ENCODE data around the gene ANXA5. TPM values are rescaled to one million over a fixed set of nuclear protein-coding genes. Genes with fewer than 3 reads are reported as not detected.

Gene ANXA5
- total RNA-seq, 1 experiment from 2014 or later = 280 TPM

DNA sequence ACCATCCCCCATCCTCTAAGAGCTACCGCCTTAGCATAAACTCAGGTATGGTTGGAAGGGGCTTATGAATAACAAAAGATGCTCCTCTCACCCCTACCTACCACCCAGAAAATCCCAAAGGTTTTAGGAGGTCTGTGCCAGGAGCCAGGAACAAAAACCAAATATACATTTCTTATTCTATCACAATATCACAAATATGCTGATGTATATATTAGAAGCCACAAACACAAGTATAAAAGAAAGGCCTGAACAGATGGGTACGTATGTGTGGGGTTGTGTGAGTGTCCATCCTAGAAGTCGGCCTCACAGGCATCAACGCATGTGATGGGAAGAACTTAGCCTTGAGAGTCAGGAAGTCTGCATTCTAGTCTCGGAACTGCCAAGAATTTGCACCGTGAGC, 8.7 kb upstream of the ANXA5 start:
- H3K36me3 ChIP-seq (ENCODE audit: low read depth, low read length) = no peaks in the 10 kb centered on the region
- H3K4me1 ChIP-seq (ENCODE audit: insufficient read depth, low read length) = peaks cover 12% of the 10 kb centered on the region
- no peak overlapping the region for H3K27ac ChIP-seq (ENCODE audit: low read length)
- no peak overlapping the region for H3K4me2 ChIP-seq (ENCODE audit: low read length)
- CTCF ChIA-PET = no interaction called here
- POLR2A ChIA-PET (ENCODE audit: unreplicated experiment) = no interaction called here
- H3K9me3 ChIP-seq (ENCODE audit: low read length) = no peaks in the 10 kb centered on the region
- H3K4me3 ChIP-seq (ENCODE audit: low read length) = no peak overlapping the region
- intact Hi-C loops (cut with micrococcal nuclease) = no loop called here
- no peaks in the 10 kb centered on the region for H4K20me1 ChIP-seq (ENCODE audit: low read length)
- no peaks in the 10 kb centered on the region for H3F3A ChIP-seq (ENCODE audit: low read length, unreplicated experiment)
- no peaks in the 10 kb centered on the region for H3K79me2 ChIP-seq (ENCODE audit: low read length)
- no TSS peak for BruUV-seq (replicated peaks)
- H2AFZ ChIP-seq (ENCODE audit: low read length) = no peak overlapping the region
- H3K9ac ChIP-seq (ENCODE audit: low read length) = no peak overlapping the region
- no peak for DNase-seq
- no peaks in the 10 kb centered on the region for H3K27me3 ChIP-seq (ENCODE audit: low read length)
- TF ChIP-seq, protein P1, sequence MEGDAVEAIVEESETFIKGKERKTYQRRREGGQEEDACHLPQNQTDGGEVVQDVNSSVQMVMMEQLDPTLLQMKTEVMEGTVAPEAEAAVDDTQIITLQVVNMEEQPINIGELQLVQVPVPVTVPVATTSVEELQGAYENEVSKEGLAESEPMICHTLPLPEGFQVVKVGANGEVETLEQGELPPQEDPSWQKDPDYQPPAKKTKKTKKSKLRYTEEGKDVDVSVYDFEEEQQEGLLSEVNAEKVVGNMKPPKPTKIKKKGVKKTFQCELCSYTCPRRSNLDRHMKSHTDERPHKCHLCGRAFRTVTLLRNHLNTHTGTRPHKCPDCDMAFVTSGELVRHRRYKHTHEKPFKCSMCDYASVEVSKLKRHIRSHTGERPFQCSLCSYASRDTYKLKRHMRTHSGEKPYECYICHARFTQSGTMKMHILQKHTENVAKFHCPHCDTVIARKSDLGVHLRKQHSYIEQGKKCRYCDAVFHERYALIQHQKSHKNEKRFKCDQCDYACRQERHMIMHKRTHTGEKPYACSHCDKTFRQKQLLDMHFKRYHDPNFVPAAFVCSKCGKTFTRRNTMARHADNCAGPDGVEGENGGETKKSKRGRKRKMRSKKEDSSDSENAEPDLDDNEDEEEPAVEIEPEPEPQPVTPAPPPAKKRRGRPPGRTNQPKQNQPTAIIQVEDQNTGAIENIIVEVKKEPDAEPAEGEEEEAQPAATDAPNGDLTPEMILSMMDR (conservative IDR thresholded peaks at IDR 0.05; ENCODE audit: low read depth, low read length) = no peak
- TF ChIP-seq EZH2phosphoT487 (IDR thresholded peaks at IDR 0.05; ENCODE audit: borderline replicate concordance, low read length) (no peak), EZH2 (IDR thresholded peaks at IDR 0.05; ENCODE audit: low read length, unreplicated experiment) (no peak)
- no peaks in the 10 kb centered on the region for H3K9me2 ChIP-seq (replicated peaks; ENCODE audit: low read length)
- no peak for ATAC-seq

DNA sequence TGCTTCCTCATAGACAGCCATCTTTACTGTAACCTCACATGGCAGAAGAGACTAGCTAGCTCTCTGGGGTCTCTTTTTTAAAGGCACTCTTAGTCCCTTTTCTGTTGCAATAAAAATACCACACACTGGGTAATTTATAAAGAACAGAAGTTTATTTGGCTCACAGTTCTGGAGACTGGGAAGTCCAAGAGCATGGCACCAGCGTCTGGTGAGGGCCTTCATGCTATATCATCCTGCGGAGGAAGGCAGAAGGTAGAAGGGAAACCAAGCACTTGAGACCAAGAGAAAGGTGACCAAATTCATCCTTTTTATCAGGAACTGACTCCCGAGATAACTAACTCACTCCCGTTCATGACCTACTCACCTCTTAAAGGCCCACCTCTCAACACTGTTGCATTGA, 5.4 kb upstream of the ANXA5 start:
- H3F3A ChIP-seq (ENCODE audit: low read length, unreplicated experiment) = no peaks in the 10 kb centered on the region
- peaks cover 4% of the 10 kb centered on the region; the same call in 1 of the 2 replicates for H3K79me2 ChIP-seq (ENCODE audit: low read length)
- no peaks in the 10 kb centered on the region for H3K9me2 ChIP-seq (replicated peaks; ENCODE audit: low read length)
- CTCF ChIA-PET = no interaction called here
- ATAC-seq = no peak
- no peak overlapping the region for H2AFZ ChIP-seq (ENCODE audit: low read length)
- POLR2A ChIA-PET (ENCODE audit: unreplicated experiment) = no interaction called here
- H3K4me2 ChIP-seq (ENCODE audit: low read length) = no peak overlapping the region
- no peaks in the 10 kb centered on the region for H4K20me1 ChIP-seq (ENCODE audit: low read length)
- TF ChIP-seq EZH2 (IDR thresholded peaks at IDR 0.05; ENCODE audit: low read length, unreplicated experiment) (no peak), EZH2phosphoT487 (IDR thresholded peaks at IDR 0.05; ENCODE audit: borderline replicate concordance, low read length) (no peak)
- TF ChIP-seq, protein P1 (conservative IDR thresholded peaks at IDR 0.05; ENCODE audit: low read depth, low read length) = no peak
- intact Hi-C loops (cut with micrococcal nuclease) = no loop called here
- no peak overlapping the region for H3K4me3 ChIP-seq (ENCODE audit: low read length)
- DNase-seq = no peak
- H3K27me3 ChIP-seq (ENCODE audit: low read length) = no peaks in the 10 kb centered on the region
- BruUV-seq (replicated peaks) = no TSS peak
- no peak overlapping the region for H3K9ac ChIP-seq (ENCODE audit: low read length)
- H3K4me1 ChIP-seq (ENCODE audit: insufficient read depth, low read length) = peaks cover 6% of the 10 kb centered on the region; the same call in 1 of the 2 replicates
- H3K36me3 ChIP-seq (ENCODE audit: low read depth, low read length) = no peaks in the 10 kb centered on the region
- no peaks in the 10 kb centered on the region for H3K9me3 ChIP-seq (ENCODE audit: low read length)
- H3K27ac ChIP-seq (ENCODE audit: low read length) = no peak overlapping the region

DNA sequence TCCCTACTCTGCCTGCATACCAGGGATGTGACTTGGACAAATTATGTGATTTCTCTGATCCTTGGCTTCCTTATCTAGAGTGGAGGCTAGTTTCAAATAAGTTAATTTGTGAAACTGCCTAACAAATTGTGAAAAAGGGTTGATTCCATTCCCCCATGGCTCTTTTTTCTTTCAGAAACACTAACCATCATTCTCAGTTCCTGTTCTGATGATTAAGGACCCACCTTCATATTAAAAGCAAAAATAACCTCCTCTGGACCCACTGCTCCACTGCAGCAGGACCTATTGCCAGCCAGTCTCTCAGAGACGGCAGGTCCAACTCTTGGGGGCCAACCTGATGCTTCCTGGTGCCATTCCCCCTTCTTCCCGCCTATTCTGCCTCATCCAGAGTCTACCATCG, 4.5 kb upstream of the ANXA5 start:
- peaks cover 6% of the 10 kb centered on the region; the same call in 1 of the 2 replicates for H3K4me1 ChIP-seq (ENCODE audit: insufficient read depth, low read length)
- BruUV-seq (replicated peaks) = no TSS peak
- no peaks in the 10 kb centered on the region for H4K20me1 ChIP-seq (ENCODE audit: low read length)
- DNase-seq (no peak), ATAC-seq (no peak)
- H3K4me3 ChIP-seq (ENCODE audit: low read length) = no peak overlapping the region
- no peak overlapping the region for H2AFZ ChIP-seq (ENCODE audit: low read length)
- intact Hi-C loops (cut with micrococcal nuclease) = no loop called here
- H3K9me3 ChIP-seq (ENCODE audit: low read length) = no peaks in the 10 kb centered on the region
- H3K9ac ChIP-seq (ENCODE audit: low read length) = no peak overlapping the region
- no peak overlapping the region for H3K27ac ChIP-seq (ENCODE audit: low read length)
- TF ChIP-seq EZH2phosphoT487 (IDR thresholded peaks at IDR 0.05; ENCODE audit: borderline replicate concordance, low read length) = no peak
- TF ChIP-seq, protein P1 (conservative IDR thresholded peaks at IDR 0.05; ENCODE audit: low read depth, low read length) = no peak
- no peak for TF ChIP-seq EZH2 (IDR thresholded peaks at IDR 0.05; ENCODE audit: low read length, unreplicated experiment)
- POLR2A ChIA-PET (ENCODE audit: unreplicated experiment) = no interaction called here
- CTCF ChIA-PET = no interaction called here
- no peaks in the 10 kb centered on the region for H3K36me3 ChIP-seq (ENCODE audit: low read depth, low read length)
- H3F3A ChIP-seq (ENCODE audit: low read length, unreplicated experiment) = no peaks in the 10 kb centered on the region
- H3K79me2 ChIP-seq (ENCODE audit: low read length) = peaks cover 10% of the 10 kb centered on the region
- H3K9me2 ChIP-seq (replicated peaks; ENCODE audit: low read length) = no peaks in the 10 kb centered on the region
- no peak overlapping the region for H3K4me2 ChIP-seq (ENCODE audit: low read length)
- no peaks in the 10 kb centered on the region for H3K27me3 ChIP-seq (ENCODE audit: low read length)

Data from PC-3 (cell line).